ENCODE data around the gene KNG1.

DNA sequence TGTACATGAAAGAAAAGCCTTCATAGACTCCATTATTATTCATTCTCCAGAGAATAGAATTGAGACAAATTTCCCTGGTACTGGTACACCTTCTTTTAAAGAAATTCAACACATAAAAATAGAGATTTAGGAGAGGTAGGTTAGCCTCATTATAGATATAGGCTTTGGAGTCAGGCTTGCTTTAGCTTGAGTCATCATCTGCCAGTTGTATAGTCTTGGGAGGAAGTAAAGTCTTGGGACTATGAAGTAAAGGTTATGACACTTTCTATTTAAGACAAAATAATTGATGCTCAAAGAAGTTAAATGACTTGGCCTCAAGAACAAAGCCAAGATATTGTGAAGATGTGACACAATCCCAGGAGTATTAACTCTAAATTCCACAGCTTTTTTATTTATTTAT, 47.0 kb upstream of the KNG1 start:
- no peak for TF ChIP-seq POLR2AphosphoS5 (IDR thresholded peaks at IDR 0.05; ENCODE audit: low read depth, low read length)
- TF ChIP-seq POLR2A (IDR thresholded peaks at IDR 0.05; ENCODE audit: low read depth, low read length): no peak
